Measurements from ENCODE around the gene CGNL1.

Gene CGNL1, protein sequence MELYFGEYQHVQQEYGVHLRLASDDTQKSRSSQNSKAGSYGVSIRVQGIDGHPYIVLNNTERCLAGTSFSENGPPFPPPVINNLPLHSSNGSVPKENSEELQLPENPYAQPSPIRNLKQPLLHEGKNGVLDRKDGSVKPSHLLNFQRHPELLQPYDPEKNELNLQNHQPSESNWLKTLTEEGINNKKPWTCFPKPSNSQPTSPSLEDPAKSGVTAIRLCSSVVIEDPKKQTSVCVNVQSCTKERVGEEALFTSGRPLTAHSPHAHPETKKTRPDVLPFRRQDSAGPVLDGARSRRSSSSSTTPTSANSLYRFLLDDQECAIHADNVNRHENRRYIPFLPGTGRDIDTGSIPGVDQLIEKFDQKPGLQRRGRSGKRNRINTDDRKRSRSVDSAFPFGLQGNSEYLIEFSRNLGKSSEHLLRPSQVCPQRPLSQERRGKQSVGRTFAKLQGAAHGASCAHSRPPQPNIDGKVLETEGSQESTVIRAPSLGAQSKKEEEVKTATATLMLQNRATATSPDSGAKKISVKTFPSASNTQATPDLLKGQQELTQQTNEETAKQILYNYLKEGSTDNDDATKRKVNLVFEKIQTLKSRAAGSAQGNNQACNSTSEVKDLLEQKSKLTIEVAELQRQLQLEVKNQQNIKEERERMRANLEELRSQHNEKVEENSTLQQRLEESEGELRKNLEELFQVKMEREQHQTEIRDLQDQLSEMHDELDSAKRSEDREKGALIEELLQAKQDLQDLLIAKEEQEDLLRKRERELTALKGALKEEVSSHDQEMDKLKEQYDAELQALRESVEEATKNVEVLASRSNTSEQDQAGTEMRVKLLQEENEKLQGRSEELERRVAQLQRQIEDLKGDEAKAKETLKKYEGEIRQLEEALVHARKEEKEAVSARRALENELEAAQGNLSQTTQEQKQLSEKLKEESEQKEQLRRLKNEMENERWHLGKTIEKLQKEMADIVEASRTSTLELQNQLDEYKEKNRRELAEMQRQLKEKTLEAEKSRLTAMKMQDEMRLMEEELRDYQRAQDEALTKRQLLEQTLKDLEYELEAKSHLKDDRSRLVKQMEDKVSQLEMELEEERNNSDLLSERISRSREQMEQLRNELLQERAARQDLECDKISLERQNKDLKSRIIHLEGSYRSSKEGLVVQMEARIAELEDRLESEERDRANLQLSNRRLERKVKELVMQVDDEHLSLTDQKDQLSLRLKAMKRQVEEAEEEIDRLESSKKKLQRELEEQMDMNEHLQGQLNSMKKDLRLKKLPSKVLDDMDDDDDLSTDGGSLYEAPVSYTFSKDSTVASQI

DNA sequence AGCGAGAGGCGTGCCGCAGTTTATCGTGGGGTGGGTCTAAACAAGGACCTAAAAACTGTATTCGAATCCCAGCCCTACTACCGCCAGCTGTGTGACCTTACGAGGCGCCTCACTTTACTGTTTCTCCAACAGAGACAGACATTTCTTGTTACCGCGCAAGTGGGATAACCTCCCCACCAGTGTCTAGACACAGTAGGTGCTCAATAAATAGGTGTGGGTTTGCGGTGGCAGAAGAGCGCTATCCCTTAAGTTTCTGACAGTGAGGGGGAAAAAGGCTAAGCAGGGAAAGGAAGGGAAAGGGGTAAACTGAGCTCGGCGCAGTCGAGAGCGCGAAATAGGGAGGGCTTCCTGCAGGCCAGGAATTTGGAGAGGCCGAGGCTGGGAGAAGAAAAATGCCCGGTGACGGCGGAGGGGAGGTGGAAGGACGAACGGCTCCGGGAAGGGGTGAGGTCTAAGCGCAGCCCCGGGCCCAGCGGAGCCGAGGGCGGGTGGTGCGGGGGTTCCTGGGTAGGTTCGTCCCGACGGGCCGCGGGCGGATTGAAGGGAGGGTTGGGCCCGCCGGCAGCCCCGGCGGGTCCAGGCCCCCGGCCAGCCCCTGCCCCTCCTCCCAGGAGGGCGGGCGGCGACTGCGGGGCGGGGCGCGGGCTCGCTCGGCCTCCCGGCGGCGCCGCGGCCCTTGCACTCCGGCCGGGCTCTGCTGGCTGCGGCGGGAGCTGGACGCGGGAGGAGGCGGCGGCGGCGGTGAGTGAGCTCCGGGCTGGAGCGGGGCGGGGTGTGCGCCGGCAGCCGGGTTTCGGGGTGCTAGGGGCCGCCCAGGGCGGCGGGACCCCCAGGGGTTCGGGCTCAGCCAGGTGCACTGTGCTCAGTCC, at the start of gene CGNL1:
Gene CGNL1, plus strand, starts transcription at position 679 of the 869 bp plus-strand sequence. CDS start 61,495 bp downstream, outside the sequence.
- DNase-seq (ENCODE audit: low spot score), result peak; percentile 37

DNA sequence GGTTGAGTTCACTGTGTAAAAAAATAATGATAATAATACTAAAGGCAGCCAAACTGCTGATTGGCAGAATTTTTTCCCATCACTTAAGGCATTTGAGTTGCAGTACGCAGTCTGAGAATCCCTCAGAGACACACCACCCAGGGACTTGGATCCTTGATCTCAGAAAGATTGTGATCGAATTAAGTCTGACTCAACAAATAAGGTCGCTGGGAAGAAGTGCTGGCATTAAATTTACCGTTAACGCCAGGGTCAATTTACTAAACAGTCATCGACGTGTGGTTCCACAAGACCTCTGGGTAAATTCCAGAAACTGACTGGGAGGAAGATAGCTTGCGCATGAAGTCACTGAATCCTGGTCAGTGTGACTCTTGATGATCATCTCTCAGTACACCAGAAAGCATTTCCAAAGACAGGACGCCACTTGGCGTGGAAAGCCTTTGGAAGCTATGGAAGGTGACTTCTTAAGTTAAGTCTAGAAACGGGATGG, 48.3 kb upstream of the CGNL1 start:
- DNase-seq (ENCODE audit: low spot score), result peak; percentile 93

DNA sequence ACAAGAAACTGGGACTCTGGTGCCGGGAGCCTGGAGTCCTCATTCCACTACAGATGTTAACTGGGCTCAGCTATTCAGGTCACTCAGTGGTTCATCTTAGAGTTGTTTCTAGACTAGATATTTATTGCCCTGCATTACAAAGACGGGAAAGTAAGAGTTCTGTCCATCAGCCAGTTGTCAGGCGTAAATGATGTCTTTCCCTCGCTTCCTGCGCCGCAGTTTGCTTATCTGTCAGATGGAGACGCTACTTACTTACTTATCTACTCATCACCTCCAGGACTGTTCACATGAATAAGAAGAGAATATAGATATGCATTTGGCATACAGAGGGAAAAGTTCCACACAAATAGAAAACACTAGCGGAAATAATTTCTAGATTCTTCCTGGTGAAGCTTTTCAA, 47.8 kb upstream of the CGNL1 start:
- no peak for DNase-seq (ENCODE audit: low spot score)

DNA sequence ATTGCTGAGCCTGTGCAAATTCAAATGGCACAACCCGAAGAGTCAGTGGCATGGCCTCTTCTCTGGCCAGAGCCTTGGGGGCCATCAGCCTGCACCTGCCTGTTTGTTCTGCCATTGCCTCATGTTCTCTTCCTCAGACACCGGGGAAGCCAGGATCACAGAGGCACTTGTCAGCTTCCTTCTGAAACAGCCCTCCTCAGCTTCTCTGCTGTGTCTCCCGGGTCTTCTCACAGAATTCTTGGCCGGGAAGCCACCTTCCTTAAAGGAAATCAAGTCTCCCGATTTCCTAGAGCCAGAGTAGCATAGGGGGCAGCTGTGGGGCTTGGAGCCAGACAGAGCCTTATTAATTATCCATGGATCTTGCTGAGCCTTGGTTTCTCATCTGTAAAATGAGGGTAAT, 47.4 kb upstream of the CGNL1 start:
- no peak for DNase-seq (ENCODE audit: low spot score)

DNA sequence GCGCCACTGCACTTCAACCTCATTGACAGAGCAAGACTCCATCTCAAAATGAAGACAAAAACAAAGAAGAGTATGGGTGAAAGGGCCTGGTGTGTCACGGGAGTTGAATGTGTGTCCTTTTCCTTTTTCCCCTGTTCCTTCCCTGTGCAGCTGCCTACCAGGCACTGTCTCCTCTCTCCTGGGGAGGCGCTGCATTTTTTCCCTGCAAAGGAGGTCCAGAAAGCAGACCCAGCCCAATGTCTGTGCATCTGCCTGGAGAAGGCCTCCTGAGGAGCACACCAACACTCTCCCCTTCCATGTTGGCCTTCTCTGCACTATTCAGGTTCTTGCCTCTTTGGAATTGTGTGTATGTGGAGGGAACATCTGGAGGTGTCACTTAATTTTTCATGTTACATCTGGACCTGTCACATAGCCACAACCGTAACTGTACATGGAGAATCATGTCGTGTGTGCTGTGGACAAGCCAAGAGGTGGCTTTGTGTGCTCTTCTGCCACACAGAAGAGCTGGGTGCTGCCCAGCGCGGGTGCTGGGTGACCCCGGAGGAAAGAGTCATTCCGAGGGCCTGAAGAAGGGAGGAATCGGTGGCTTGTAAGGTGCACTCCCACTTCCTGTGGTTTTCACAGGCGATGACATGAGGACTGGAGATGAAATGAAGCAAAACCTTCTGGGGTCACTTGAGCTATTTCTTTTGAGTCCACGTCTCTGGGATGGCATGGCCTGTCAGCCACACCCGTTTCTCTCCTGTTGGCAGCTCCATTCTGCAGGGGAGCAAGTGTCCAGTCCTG, 46.5 kb upstream of the CGNL1 start:
- no peak for DNase-seq (ENCODE audit: low spot score)

DNA sequence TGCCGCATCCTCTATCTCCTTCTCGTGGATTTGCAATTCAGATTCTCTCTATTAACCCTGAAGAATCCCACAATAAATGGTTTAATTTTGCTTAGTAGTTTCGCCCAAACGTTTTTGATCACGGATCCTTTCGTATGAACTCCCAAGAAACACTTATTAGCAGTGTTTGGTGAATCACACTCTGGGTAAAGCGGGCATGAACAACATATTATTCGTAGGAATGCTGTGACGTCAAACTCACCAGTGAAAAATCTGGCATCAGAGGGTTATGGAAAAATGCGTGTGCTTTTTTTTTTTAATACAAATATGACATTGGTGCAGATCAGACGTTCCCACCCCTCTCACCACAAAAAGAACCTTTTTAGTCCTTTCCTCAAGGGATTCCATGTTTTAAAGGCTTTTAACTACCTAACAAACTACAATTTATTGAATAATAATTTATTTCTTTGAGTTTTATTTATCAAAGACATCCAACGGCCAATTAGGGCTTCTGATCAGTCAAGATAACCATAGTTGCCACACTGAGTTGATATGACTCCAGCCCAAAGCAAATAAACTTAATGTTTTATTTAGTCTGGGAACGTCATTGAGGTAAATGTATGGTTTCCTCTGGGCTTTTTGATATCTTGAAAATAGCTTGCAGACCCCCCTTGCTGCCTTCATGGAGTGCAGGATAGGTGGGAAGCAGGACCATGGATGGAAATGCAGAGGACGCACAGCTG, 45.5 kb upstream of the CGNL1 start:
- DNase-seq (ENCODE audit: low spot score), result no peak

DNA sequence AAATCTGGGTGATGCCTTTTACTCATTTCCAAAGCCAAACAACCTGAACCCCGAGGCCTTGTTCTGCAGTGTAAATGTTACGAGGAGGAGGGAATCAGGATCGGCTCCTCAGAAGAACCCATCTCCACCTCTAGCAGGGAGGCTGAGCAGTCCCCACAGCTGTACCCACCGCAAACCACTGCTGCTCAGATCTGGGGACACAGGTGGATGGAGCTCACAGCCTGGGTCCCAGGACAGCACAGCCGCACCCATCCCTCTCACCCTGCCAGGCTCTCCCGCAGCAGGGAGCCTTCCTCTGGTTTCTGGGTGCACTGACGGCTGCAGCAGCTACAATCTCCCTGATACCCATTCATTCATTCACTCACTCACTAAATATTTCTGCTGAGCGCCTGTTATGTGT, 44.0 kb upstream of the CGNL1 start:
- DNase-seq (ENCODE audit: low spot score), result no peak

DNA sequence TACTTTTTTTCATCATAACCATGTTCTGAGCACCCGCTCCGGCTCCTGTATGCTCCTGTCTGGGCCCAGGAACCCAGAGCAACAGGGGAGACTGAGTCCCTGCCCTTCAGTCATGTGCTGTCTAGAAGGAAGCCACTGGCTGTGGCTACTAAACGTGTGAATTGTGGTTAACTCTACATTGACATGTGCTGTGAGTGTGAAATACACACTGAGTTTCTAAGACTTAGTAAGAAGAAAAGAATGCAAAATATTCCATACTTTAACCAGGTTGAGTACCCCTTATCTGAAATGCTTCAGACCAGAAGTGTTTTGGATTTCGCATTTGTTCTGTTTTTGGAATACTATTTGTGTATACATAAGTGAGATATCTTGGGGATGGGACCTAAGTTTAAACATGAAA, 42.8 kb upstream of the CGNL1 start:
- DNase-seq (ENCODE audit: low spot score), result no peak

DNA sequence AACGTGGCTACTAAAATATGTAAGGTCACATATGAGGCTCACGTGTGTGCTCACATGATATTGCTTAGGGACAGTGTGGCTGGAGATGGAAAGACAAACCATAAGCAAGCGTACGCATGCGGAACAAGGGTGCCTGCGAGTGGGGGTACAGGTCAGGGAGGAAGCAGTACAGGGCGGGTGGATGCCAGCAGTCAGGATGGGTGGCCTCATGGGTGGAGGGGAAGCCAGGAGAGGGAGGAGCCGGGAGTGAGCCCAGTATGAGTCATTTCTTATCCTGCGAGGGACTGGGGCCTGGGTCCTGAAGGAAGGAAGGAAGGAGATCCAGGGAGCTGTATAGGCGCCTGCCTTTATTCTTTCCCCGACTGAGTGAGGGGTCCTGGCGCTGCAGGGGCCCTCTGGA, 42.0 kb upstream of the CGNL1 start:
- DNase-seq (ENCODE audit: low spot score), result no peak

DNA sequence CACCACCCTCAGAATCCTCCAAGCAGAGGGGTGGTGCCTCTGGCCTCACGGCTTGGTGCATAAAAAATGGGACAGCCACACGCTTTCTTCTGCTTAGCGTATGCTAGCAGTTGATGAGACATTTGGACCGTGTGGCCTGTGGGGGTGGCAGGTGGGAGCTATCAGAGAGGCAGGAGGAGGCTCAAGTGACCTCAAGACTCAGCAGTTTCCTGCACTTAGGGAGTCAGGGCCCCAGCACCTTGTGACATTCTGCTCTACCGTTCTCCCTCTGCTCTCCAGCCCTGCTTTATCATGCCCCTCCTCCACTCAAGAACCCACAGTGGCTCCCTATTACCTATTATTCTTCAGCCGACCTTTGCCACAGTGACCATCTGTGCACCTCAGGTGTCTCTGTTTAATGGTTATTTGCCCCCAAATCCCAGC, 41.0 kb upstream of the CGNL1 start:
- DNase-seq (ENCODE audit: low spot score), result no peak

DNA sequence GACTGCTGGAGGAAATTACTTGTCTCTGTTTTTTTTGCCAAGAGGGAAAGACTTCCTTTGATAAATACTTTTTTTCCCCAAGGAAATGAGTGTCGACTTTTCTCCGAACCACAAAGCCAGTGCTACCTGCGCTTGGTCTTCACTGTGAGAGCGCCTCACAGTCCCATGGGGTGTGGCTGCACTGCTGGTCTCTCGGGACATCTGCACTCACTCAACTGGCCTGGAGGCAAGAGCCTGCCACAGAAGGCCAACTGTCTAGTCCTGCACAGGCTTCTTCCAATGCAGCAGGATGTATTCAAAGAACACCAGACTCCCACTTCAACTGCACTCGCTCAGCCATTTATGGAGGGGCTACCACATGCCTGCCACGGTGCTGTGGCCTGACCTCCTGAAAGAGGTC, 40.6 kb upstream of the CGNL1 start:
- no peak for DNase-seq (ENCODE audit: low spot score)

DNA sequence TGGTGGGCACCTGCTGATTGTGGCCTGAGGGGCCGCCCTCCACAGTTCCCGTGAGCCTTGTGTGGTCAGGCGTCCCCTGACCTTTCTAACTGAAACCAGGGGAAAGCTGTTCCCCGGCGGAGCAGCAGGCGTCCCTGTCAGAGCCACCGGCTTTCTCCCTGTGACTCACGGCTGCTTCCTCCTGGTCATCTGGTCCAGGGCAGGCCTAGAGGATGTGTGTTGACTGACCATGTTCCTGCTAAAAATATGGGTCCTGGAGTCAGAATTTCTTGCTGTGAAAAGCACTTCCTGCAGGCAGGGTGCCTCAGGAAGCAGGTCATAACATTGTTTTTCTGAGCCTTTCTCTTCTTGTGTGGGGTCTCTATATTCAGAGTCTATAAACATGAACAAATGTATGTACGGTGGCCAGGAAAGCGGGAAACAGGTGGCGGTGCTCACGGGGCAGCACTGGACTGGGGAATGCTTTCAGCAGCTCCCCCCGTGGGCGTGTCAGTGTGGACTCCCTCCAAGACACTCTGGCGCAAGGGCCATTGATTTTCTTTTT, 38.4 kb upstream of the CGNL1 start:
- peak; percentile 66 for DNase-seq (ENCODE audit: low spot score)

DNA sequence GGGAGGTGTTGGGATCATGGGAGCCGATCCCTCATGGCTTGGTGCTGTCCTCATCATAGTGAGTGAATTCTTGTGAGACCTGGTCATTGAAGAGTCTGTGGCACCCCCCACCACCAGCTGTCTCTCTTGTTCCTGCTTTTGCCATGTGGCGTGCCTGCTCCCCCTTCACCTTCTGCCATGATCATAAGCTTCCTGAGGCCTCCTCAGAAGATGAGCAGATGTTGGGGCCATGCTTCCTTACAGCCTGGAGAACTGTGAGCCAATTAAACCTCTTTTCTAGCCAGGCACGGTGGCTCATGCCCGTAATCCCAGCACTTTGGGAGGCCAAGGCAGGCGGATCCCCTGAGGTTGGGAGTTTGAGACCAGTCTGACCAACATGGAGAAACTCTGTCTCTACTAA, 37.0 kb upstream of the CGNL1 start:
- DNase-seq (ENCODE audit: low spot score), result no peak

DNA sequence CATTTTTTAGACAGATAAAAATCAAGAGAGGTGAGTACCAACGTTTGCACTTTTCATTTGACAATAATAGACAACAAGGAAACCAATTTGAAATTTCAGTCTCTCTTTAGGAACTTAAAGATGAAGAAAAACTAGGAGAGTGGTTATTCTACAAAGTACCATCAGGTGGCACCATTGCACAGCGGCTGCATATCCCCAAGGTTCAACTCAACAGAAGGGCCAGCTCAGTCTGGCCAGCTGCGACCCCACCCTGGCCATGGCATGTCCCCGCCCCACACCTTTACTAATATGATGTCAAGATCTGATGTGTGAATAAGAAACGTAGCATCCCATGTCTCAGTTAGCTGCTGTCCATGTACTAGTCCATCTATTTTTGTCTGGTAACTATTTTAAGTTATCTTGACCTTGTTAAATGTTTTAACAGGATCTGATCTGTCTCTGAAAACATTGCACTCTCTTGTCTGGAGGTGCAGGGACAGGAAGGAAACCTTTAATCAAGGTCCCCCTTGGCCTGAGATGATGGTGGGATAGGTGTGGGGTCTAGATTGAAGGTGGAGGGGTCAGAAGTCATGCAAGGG, 35.5 kb upstream of the CGNL1 start:
- DNase-seq (ENCODE audit: low spot score), result peak; percentile 38

DNA sequence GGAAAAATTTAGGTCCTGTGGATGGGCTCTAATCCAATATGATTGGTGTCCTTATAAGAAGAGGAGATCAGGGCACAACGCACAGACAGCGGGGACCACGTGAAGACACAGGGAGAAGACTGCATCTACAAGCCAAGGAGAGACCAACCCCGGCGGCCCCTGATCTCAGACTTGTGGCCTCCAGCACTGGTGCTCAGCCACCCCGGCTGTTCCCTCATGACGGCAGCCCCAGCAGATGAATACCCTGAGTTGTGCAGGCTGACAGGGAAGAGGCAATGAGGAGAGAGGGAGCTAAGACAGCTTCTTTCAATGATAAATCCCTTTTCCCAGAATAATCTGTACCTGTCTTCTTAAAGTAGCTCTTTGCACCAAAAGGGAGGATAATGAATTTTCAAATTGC, 33.3 kb upstream of the CGNL1 start:
- DNase-seq (ENCODE audit: low spot score), result no peak

DNA sequence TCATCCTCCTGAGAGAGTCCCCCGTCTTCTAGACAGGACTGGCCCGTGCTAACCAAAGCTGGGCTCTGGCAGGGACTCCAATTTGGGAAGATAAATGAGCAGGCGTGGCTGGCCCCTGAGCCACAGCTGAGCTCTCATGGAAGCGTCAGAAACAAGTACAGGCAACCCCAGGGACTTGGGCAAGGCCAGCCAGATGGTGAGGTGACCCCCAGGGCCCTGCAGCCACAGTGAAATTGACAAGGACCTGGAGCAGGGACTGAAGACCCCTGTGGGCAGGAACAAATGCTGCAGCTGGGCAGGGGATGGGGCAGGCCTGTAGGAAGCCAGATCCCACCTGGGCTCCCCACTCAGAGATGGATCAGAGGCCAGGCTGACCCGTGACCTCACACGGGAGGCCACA, 32.8 kb upstream of the CGNL1 start:
- DNase-seq (ENCODE audit: low spot score), result no peak

DNA sequence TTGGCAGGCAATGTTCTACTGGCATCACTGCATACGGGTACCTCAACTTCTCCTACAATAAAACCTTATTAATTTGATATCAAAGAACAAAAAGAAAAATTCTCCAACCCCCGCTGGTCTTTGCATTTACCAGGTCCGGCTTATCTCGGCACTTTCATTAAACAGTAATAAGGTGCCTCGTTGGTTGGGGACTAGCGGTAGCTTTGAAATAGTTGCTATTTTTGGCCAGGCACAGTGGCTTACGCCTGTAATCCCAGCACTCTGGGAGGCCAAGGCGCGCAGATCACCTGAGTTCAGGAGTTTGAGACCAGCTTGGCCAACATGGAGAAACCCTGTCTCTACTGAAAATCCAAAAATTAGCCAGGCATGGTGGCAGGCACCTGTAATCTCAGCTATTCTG, 32.0 kb upstream of the CGNL1 start:
- DNase-seq (ENCODE audit: low spot score), result no peak

DNA sequence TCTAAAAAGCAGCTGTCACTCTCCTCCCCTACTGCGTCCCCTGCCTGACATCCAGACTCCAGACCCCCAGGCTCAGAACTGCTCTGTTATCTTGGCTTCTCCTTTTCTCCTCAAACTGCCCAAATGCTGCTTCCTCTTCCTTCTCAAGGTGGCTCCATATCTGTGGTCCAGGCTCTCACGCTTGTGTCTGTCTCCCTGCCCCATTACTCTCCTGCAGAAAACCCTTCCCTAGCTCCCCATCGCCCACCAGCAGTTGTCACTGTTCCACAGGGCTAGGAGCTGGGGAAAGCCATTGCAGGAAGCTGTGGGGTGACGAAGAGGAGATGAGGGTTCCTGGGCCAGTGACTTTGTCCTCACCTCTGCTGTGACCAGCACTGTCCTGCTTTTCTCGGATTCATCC, 30.7 kb upstream of the CGNL1 start:
- no peak for DNase-seq (ENCODE audit: low spot score)

DNA sequence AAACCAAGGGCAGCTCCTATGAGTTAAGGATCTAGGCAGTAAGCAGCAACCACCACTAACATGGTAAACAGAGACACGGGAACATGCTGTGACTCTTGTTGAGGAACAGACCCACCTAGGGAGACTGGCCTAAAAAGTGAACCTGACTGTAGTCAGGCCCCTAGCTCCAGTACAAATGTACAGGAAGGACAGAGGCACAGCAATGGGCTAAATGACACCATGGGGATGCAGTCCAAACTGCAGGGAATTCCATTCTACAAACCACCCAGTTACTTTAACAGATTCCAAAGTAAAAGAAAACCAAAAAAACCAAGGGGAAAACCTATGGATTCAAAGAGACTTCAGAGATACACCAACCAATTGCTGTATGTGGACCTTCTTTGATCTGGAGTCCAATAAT, 28.2 kb upstream of the CGNL1 start:
- DNase-seq (ENCODE audit: low spot score), result no peak
